Stomach (tissue), 9 donors: ENCODE measurements around the gene PDSS2. TPM values are rescaled to one million over a fixed set of nuclear protein-coding genes. Genes with fewer than 3 reads are reported as not detected.
"Not testable (repeated sequence)": the region's sequence is repeated elsewhere in the genome, so short reads cannot be mapped to it uniquely, and the experiment has no call there.

Experiments
- DNase-seq, 2 donors: peaks; one replicate each; pipeline versions ENCODE4 v3.0.0 to v3.0.0-alpha.2; 2013 to 2019
- H3K27ac ChIP-seq, 5 donors: fragments of 200-600 bp in 4 of 5; sonication (generic) in 4 of 5; one replicate each; pipeline ENCODE4 v1.5.1; 2013 to 2019; ENCODE audit warnings: mild to moderate bottlenecking in 1 of 5, moderate library complexity in 1 of 5
- H3K27me3 ChIP-seq, 3 donors: fragments of 200-600 bp; sonication (generic); one replicate each; pipeline ENCODE4 v1.5.1; 2017 to 2019; ENCODE audit warnings: mixed run types in 1 of 3
- H3K36me3 ChIP-seq, 4 donors: fragments of 200-600 bp; sonication (generic); 1 replicate in 3 of 4; 2 replicates in 1 of 4; pipeline ENCODE4 v1.5.1; 2016 to 2019
- H3K4me1 ChIP-seq, 4 donors: fragments of 200-600 bp; sonication (generic); one replicate each; pipeline ENCODE4 v1.5.1; 2016 to 2019
- H3K4me3 ChIP-seq, 4 donors: fragments of 200-600 bp; sonication (generic) in 3 of 4; one replicate each; pipeline ENCODE4 v1.5.1; 2016 to 2019; ENCODE audit warnings: mild to moderate bottlenecking in 1 of 4
- H3K9me3 ChIP-seq, 4 donors: fragments of 200-600 bp; sonication (generic); one replicate each; pipeline ENCODE4 v1.5.1; 2016 to 2019
- EP300 ChIP-seq: sonication (generic); formaldehyde crosslinking; IDR thresholded peaks from one replicate; pipeline ENCODE4 v1.6.1; 2017; ENCODE audit warnings: antibody characterized with exemption
- POLR2A ChIP-seq, 4 donors: fragments of 450-650 bp; IDR thresholded peaks; one replicate each; pipeline ENCODE4 v1.6.1; 2016; ENCODE audit warnings: antibody characterized with exemption in 4 of 4, control low read depth in 2 of 4, mild to moderate bottlenecking in 1 of 4, moderate library complexity in 1 of 4
- POLR2AphosphoS5 ChIP-seq, 3 donors: sonication (generic); formaldehyde crosslinking; IDR thresholded peaks; one replicate each; pipeline ENCODE4 v1.6.1; 2016; ENCODE audit warnings: antibody characterized with exemption in 3 of 3
- WGBS, 5 donors: extraction: QIAGEN DNeasy Blood & Tissue Kit in 3 of 5; methylation state at CpG; one replicate each; pipeline versions ENCODE4 v1.1.5 to v1.1.7; 2013 to 2018; 5-methylcytosine and 5-hydroxymethylcytosine counted together
- intact Hi-C: fragments of 100-400 bp; cut with DNase I; formaldehyde crosslinking; loops from one replicate; pipeline ENCODE4 v1.15.1; 2023; ENCODE audit warnings: low total_unique reads
- polyA plus RNA-seq, 3 donors: library from polyadenylated mRNA; stranded (reverse); fragments of 200-250 nt; gene quantifications; one replicate each; pipeline ENCODE4 v1.2.3, GENCODE V29; 2013
- total RNA-seq, 5 donors: library from RNA; depleted of rRNA; stranded (reverse); fragments of >200 nt; gene quantifications; one replicate each; pipeline versions ENCODE4 v1.1.0 to v1.2.3, GENCODE V29; 2014 to 2016
- TF ChIP-seq, protein P1 (sequence below), 7 experiments: fragments of 450-650 bp in 4 of 7; fragments of 200-600 bp in 3 of 7; sonication (generic) in 3 of 7; IDR thresholded peaks; one replicate each; pipeline ENCODE4 v1.5.1; 2016 to 2019; ENCODE audit warnings: antibody characterized with exemption in 7 of 7, control low read depth in 2 of 7, mild to moderate bottlenecking in 1 of 7
- donor health status: healthy with polysubstance abuse.
- donor health status: Bipolar disorder and iron deficiency.
- donor health status: healthy.

Gene PDSS2
- total and polyA plus RNA-seq, 8 donors, result 4.5 to 26.1 (median 9.8) TPM; not detected in 1

GRCh38 chr6:107202876-107203468 lies 256.4 kb downstream of the PDSS2 start:
- no peaks in the 10 kb centered on the region for H3K27me3 ChIP-seq
- DNase-seq, result peak in 1 of 2 donors; percentile 7
- H3K27ac ChIP-seq, result no peak overlapping the region
- H3K36me3 ChIP-seq, result peaks cover 0 to 11% (median 10%) of the 10 kb centered on the region in 4 donors
- no peak overlapping the region for H3K4me3 ChIP-seq
- no peaks in the 10 kb centered on the region for H3K4me1 ChIP-seq
- intact Hi-C loops, result no loop called here
- 76 to 93% (median 80%) methylated on average over 4 of the region's 4 CpGs for WGBS, 5 donors
- H3K9me3 ChIP-seq, result peaks cover 0 to 7% (median 3%) of the 10 kb centered on the region in 4 donors
- no peak for TF ChIP-seq POLR2A (IDR thresholded peaks at IDR 0.05)
- TF ChIP-seq POLR2AphosphoS5 (IDR thresholded peaks at IDR 0.05), result no peak
- no peak for TF ChIP-seq EP300
- TF ChIP-seq, protein P1, sequence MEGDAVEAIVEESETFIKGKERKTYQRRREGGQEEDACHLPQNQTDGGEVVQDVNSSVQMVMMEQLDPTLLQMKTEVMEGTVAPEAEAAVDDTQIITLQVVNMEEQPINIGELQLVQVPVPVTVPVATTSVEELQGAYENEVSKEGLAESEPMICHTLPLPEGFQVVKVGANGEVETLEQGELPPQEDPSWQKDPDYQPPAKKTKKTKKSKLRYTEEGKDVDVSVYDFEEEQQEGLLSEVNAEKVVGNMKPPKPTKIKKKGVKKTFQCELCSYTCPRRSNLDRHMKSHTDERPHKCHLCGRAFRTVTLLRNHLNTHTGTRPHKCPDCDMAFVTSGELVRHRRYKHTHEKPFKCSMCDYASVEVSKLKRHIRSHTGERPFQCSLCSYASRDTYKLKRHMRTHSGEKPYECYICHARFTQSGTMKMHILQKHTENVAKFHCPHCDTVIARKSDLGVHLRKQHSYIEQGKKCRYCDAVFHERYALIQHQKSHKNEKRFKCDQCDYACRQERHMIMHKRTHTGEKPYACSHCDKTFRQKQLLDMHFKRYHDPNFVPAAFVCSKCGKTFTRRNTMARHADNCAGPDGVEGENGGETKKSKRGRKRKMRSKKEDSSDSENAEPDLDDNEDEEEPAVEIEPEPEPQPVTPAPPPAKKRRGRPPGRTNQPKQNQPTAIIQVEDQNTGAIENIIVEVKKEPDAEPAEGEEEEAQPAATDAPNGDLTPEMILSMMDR (IDR thresholded peaks at IDR 0.05), result no peak

GRCh38 chr6:107198631-107199416 lies 260.5 kb downstream of the PDSS2 start:
- no peaks in the 10 kb centered on the region for H3K27me3 ChIP-seq
- no peaks in the 10 kb centered on the region for H3K4me1 ChIP-seq
- intact Hi-C loops, result no loop called here
- WGBS, 5 donors, result 96 to 98% (median 98%) methylated on average over 7 of the region's 7 CpGs
- H3K4me3 ChIP-seq, result no peak overlapping the region
- H3K27ac ChIP-seq, result no peak overlapping the region
- no peak for DNase-seq
- H3K9me3 ChIP-seq, result peaks cover 0 to under 1% (median 0%) of the 10 kb centered on the region in 4 donors
- H3K36me3 ChIP-seq, result peaks cover 0 to 13% (median 3%) of the 10 kb centered on the region in 4 donors
- no peak for TF ChIP-seq POLR2AphosphoS5 (IDR thresholded peaks at IDR 0.05)
- TF ChIP-seq POLR2A (IDR thresholded peaks at IDR 0.05), result no peak
- TF ChIP-seq, protein P1 (IDR thresholded peaks at IDR 0.05), result no peak
- TF ChIP-seq EP300, result no peak

DNA sequence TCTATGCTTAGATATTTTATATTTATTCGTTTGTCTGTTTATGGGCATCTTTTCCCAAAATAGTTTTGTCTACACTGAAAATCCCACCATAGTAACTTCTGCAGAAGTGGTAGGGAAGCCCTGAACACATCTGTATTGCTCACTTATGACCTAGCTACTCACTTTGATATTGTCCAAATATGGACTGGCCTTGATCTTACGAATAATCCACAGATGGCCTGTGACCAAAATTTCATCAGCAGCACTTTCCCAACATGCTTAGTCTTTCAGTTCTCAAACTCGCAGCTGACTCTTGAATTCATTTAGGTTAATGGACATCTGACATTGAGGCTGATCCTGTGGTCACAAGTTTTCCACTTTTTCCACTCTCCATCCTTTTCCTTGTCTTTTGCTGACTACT lies 263.2 kb downstream of the PDSS2 start:
- Histone ChIP-seq H3K27ac (no peak overlapping the region), H3K9me3 (no peaks in the 10 kb centered on the region), H3K4me3 (no peak overlapping the region), H3K27me3 (no peaks in the 10 kb centered on the region), H3K36me3 (peaks cover 0 to 34% (median 14%) of the 10 kb centered on the region in 4 donors), H3K4me1 (no peaks in the 10 kb centered on the region)
- DNase-seq, result no peak
- intact Hi-C loops, result no loop called here
- no peak for TF ChIP-seq EP300
- TF ChIP-seq POLR2A (IDR thresholded peaks at IDR 0.05), result no peak
- TF ChIP-seq, protein P1 (IDR thresholded peaks at IDR 0.05), result no peak
- TF ChIP-seq POLR2AphosphoS5 (IDR thresholded peaks at IDR 0.05), result no peak
- 84 to 90% (median 86%) methylated on average over 3 of the region's 3 CpGs for WGBS, 5 donors

GRCh38 chr6:107194723-107195122 lies 264.6 kb downstream of the PDSS2 start:
- H3K27ac ChIP-seq, H3K9me3 ChIP-seq, H3K4me1 ChIP-seq, H3K4me3 ChIP-seq, DNase-seq, H3K27me3 ChIP-seq, intact Hi-C loops: not testable (repeated sequence)
- H3K36me3 ChIP-seq, result peaks cover 0 to 37% (median 16%) of the 10 kb centered on the region in 4 donors
- 90 to 98% (median 94%) methylated on average over 8 of the region's 8 CpGs for WGBS, 5 donors
